MM.1S (cell line): ENCODE data around the gene SLC22A3.
"Not testable (repeated sequence)": the region's sequence is repeated elsewhere in the genome, so short reads cannot be mapped to it uniquely, and the experiment has no call there.

Experiments
- DNase-seq: peaks from one replicate; pipeline ENCODE4 v3.0.0-alpha.2; 2015
- H2AFZ ChIP-seq: fragments of 300-600 bp; sonication (generic); 2 replicates; pipeline ENCODE4 v1.6.0; 2016; ENCODE audit warnings: antibody characterized with exemption, low read length
- H3F3A ChIP-seq: fragments of 300-600 bp; sonication (generic); 2 replicates; pipeline ENCODE4 v1.6.1; 2016; ENCODE audit warnings: mild to moderate bottlenecking, antibody characterized with exemption, low read length, moderate library complexity, mixed read lengths; ENCODE audit not compliant: insufficient read depth
- H3K27ac ChIP-seq: fragments of 300-600 bp; sonication (generic); 2 replicates; pipeline ENCODE4 v1.5.1; 2016; ENCODE audit warnings: mild to moderate bottlenecking, low read length
- H3K27me3 ChIP-seq: fragments of 300-600 bp; sonication (generic); replicated peaks from 2 replicates; pipeline ENCODE4 v1.6.0; 2016; ENCODE audit warnings: low read length; ENCODE audit not compliant: insufficient read depth
- H3K36me3 ChIP-seq: fragments of 300-600 bp; sonication (generic); replicated peaks from 2 replicates; pipeline ENCODE4 v1.6.1; 2016; ENCODE audit warnings: mild to moderate bottlenecking, low read length, mixed read lengths; ENCODE audit not compliant: insufficient read depth
- H3K4me1 ChIP-seq: fragments of 300-600 bp; sonication (generic); 2 replicates; pipeline ENCODE4 v1.6.1; 2016; ENCODE audit warnings: low read length, mixed read lengths
- H3K4me2 ChIP-seq: fragments of 300-600 bp; sonication (generic); 2 replicates; pipeline ENCODE4 v1.6.0; 2016; ENCODE audit warnings: low read depth, low read length
- H3K4me3 ChIP-seq: fragments of 300-600 bp; sonication (generic); 2 replicates; pipeline ENCODE4 v1.5.1; 2016; ENCODE audit warnings: low read length, mixed read lengths
- H3K79me2 ChIP-seq: fragments of 300-600 bp; sonication (generic); 2 replicates; pipeline ENCODE4 v1.6.1; 2016; ENCODE audit warnings: mixed run types, low read length, mixed read lengths
- H3K9ac ChIP-seq: fragments of 300-600 bp; sonication (generic); 2 replicates; pipeline ENCODE4 v1.6.1; 2016; ENCODE audit warnings: low read length, mixed read lengths
- H3K9me2 ChIP-seq: fragments of 300-600 bp; sonication (generic); replicated peaks from 2 replicates; pipeline ENCODE4 v1.6.1; 2016; ENCODE audit warnings: mild to moderate bottlenecking, low read length, mixed read lengths; ENCODE audit not compliant: insufficient read depth
- H3K9me3 ChIP-seq: fragments of 300-600 bp; sonication (generic); replicated peaks from 2 replicates; pipeline ENCODE4 v1.6.1; 2016; ENCODE audit warnings: mild to moderate bottlenecking, low read length, mixed read lengths; ENCODE audit not compliant: insufficient read depth
- H4K20me1 ChIP-seq: fragments of 300-600 bp; sonication (generic); 2 replicates; pipeline ENCODE4 v1.6.1; 2016; ENCODE audit warnings: mild to moderate bottlenecking, low read length, moderate library complexity, mixed read lengths; ENCODE audit not compliant: insufficient read depth
- EZH2 ChIP-seq: fragments of 300-600 bp; sonication (generic); optimal IDR thresholded peaks from 2 replicates; pipeline ENCODE3; 2017; ENCODE audit warnings: low read depth, mild to moderate bottlenecking, antibody characterized with exemption, low read length, mixed read lengths
- EZH2phosphoT487 ChIP-seq: fragments of 300-600 bp; sonication (generic); IDR thresholded peaks from 2 replicates; pipeline ENCODE4 v1.6.1; 2018; ENCODE audit warnings: antibody characterized with exemption, low read length
- TF ChIP-seq, protein P1 (sequence below): fragments of 300-600 bp; sonication (generic); IDR thresholded peaks from 2 replicates; pipeline ENCODE4 v1.5.1; 2016; ENCODE audit warnings: antibody characterized with exemption, low read length, mixed read lengths

SLC22A3 gene

GRCh38 chr6:160301339-160301738 lies 46.8 kb upstream of the SLC22A3 start:
- H3K4me1 ChIP-seq, result no peaks in the 10 kb centered on the region
- H3K9me2 ChIP-seq, result no peaks in the 10 kb centered on the region
- no peak overlapping the region for H2AFZ ChIP-seq
- H3F3A ChIP-seq, result no peaks in the 10 kb centered on the region
- no peak overlapping the region for H3K9ac ChIP-seq
- no peak overlapping the region for H3K4me2 ChIP-seq
- no peaks in the 10 kb centered on the region for H3K79me2 ChIP-seq
- H3K36me3 ChIP-seq, result no peaks in the 10 kb centered on the region
- no peaks in the 10 kb centered on the region for H4K20me1 ChIP-seq
- TF ChIP-seq EZH2, result no peak
- no peak for TF ChIP-seq EZH2phosphoT487
- TF ChIP-seq, protein P1, sequence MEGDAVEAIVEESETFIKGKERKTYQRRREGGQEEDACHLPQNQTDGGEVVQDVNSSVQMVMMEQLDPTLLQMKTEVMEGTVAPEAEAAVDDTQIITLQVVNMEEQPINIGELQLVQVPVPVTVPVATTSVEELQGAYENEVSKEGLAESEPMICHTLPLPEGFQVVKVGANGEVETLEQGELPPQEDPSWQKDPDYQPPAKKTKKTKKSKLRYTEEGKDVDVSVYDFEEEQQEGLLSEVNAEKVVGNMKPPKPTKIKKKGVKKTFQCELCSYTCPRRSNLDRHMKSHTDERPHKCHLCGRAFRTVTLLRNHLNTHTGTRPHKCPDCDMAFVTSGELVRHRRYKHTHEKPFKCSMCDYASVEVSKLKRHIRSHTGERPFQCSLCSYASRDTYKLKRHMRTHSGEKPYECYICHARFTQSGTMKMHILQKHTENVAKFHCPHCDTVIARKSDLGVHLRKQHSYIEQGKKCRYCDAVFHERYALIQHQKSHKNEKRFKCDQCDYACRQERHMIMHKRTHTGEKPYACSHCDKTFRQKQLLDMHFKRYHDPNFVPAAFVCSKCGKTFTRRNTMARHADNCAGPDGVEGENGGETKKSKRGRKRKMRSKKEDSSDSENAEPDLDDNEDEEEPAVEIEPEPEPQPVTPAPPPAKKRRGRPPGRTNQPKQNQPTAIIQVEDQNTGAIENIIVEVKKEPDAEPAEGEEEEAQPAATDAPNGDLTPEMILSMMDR, result no peak
- DNase-seq, result no peak
- H3K27ac ChIP-seq, result no peak overlapping the region
- no peak overlapping the region for H3K4me3 ChIP-seq
- no peaks in the 10 kb centered on the region for H3K9me3 ChIP-seq
- no peaks in the 10 kb centered on the region for H3K27me3 ChIP-seq

DNA sequence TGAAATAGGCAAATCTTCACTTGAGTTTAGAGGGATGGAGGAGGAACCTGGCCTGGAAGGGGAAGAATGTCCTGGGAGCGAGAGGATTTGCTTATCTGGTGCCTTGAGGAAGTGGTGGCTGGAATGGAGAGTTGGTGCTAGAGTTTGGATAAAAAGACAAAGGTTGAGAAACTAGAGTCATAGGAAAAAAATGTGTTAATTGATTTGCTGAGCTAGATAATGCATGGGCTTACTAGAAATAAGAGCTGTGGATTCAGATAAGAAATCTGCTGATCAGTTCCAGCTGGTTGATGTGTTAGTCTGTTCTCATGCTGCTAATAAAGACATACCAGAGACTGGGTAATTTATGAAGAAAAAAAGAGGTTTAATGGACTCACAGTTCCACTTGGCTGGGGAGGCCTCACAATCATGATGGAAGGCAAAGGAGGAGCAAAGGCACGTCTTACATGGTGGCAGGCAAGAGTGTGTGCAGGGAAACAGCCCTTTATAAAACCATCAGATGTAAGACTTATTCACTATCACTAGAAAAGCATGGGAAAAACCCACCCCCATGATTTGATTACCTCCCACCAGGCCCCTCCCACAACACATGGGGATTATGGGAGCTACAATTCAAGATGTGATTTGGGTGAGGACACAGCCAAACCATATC lies 45.6 kb upstream of the SLC22A3 start:
- H4K20me1 ChIP-seq, H3K4me3 ChIP-seq, H3K79me2 ChIP-seq, H3K9me3 ChIP-seq, H3K9ac ChIP-seq, H3K9me2 ChIP-seq, H3K27me3 ChIP-seq, H3K36me3 ChIP-seq, H2AFZ ChIP-seq, H3F3A ChIP-seq, DNase-seq, H3K4me1 ChIP-seq, H3K4me2 ChIP-seq, H3K27ac ChIP-seq: not testable (repeated sequence)

GRCh38 chr6:160303806-160304205 lies 44.4 kb upstream of the SLC22A3 start:
- Histone ChIP-seq H4K20me1 (no peaks in the 10 kb centered on the region), H2AFZ (no peak overlapping the region), H3K27ac (no peak overlapping the region), H3K4me2 (no peak overlapping the region), H3K79me2 (no peaks in the 10 kb centered on the region), H3F3A (no peaks in the 10 kb centered on the region), H3K9me2 (no peaks in the 10 kb centered on the region), H3K27me3 (no peaks in the 10 kb centered on the region), H3K4me3 (no peak overlapping the region), H3K4me1 (no peaks in the 10 kb centered on the region), H3K36me3 (no peaks in the 10 kb centered on the region), H3K9ac (no peak overlapping the region), H3K9me3 (no peaks in the 10 kb centered on the region)
- TF ChIP-seq, protein P1, result no peak
- TF ChIP-seq EZH2phosphoT487 (no peak), EZH2 (no peak)
- DNase-seq, result no peak

DNA sequence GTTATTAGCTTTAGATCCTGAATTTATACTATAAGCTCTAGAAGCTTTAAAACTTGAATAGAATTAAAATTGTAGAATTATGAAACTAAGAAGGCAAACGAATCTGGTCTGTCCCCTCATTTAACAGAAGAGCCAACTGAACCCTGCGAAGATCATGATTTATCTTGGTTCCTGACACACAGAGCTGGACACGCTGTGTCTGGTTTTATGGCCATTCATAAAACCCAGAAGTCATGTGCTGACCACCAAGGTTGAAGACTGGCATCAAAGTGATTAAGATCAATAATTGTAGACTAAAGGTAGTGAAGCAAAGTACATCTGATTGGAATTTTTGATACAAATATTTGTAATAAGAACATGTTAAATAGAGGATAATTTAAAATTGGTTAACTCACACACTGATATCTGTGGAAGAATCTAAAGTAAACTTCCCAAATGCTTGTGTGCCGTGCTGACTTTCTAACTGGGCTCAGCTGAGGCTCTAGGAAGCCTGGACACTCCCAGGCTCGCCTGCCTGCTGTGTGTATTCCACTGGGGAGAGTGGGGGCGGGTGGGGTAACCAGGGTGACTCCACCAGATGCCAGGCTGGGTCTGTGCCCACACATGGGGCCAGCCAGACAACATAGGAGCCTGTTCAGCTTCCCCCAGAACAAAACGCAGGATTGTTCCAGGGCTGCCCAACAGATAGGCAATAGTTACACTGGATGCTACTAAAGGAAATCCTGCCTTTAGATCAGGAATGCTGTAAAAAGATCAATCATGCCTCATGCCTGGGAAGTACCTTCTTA lies 42.1 kb upstream of the SLC22A3 start:
- no peaks in the 10 kb centered on the region for H3K4me1 ChIP-seq
- no peaks in the 10 kb centered on the region for H3F3A ChIP-seq
- no peaks in the 10 kb centered on the region for H3K27me3 ChIP-seq
- no peak for DNase-seq
- no peak overlapping the region for H2AFZ ChIP-seq
- no peaks in the 10 kb centered on the region for H3K9me2 ChIP-seq
- H3K4me3 ChIP-seq, result no peak overlapping the region
- no peaks in the 10 kb centered on the region for H3K79me2 ChIP-seq
- no peaks in the 10 kb centered on the region for H4K20me1 ChIP-seq
- no peaks in the 10 kb centered on the region for H3K36me3 ChIP-seq
- H3K27ac ChIP-seq, result no peak overlapping the region
- no peaks in the 10 kb centered on the region for H3K9me3 ChIP-seq
- no peak overlapping the region for H3K9ac ChIP-seq
- no peak for TF ChIP-seq EZH2phosphoT487
- TF ChIP-seq EZH2, result no peak
- TF ChIP-seq, protein P1, result no peak
- no peak overlapping the region for H3K4me2 ChIP-seq
